ENCODE results near the gene TPH1. TPM values are rescaled to one million over a fixed set of nuclear protein-coding genes. Genes with fewer than 3 reads are reported as not detected.

TPH1 gene
- total and polyA plus RNA-seq, 10 of the 15 experiments (the other 5 are each of a cell fraction or from before 2014, with no cell fraction given): 0.05 to 0.82 (median 0.29) TPM

DNA sequence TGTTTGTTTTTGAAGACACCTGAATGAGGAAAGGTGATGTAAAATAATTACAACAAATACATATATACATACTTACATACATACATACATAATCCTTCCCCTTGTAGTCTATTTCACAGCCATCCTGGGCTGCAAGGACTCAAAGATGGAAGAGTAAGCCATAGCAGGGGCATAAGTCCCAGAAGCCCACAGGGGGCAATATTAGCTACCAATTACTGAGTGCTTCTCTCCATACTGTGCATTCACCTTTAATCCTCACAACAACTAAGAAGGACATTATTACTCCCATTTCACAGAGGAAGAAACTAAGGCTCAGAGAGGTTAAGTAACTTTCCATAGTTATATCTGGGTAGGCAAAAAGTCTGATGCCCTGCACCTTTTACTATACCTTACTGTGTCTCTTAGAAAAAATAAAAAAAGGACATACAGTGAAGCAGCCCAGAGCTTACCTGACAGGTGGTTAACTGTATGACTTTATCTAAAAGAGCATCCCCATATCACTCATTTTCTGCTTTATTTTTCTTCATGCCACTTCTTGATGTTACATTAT lies 35.9 kb downstream of the TPH1 start:
- ChIA-PET POLR2A (interaction anchor here (0.6 kb wide), 1 partner anchor 91 kb away, joined by 8 read pairs; no protein-coding TSS in a partner anchor), SMC1A (ENCODE audit: uncharacterized antibody, unreplicated experiment) (interaction anchor here (0.9 to 2.3 kb wide), 5 partner anchors 10 to 105 kb away, joined by 3 to 6 read pairs (median 4); partner anchors contain the start of gene SAAL1), CTCF (interaction anchor here (0.8 to 4.1 kb wide), 12 partner anchors 9 to 105 kb away, joined by 3 to 20 read pairs (median 4); partner anchors contain the start of gene SAAL1), RAD21 (ENCODE audit: unreplicated experiment) (interaction anchor here (1.2 to 1.3 kb wide), 4 partner anchors 16 to 194 kb away, joined by 3 to 5 read pairs (median 4); no protein-coding TSS in a partner anchor)
- no peak overlapping the region for H3K4me3 ChIP-seq
- H3K4me2 ChIP-seq (ENCODE audit: control insufficient read depth, insufficient read depth): no peak overlapping the region
- TF ChIP-seq TAF1 (IDR thresholded peaks at IDR 0.05; ENCODE audit: borderline replicate concordance, low read depth, low read length) (no peak), ZZZ3 (IDR thresholded peaks at IDR 0.05; ENCODE audit: control insufficient read depth, insufficient read length, low read depth) (no peak), ZNF622 (IDR thresholded peaks at IDR 0.05) (no peak), JUND (IDR thresholded peaks at IDR 0.05; ENCODE audit: low read depth, low read length) (no peak), RAD21 (IDR thresholded peaks at IDR 0.05; ENCODE audit: insufficient read depth, low read depth, low read length) (peak; percentile 24; the same call in 1 of the 2 replicates), IKZF2 (IDR thresholded peaks at IDR 0.05) (no peak), CTCF (IDR thresholded peaks at IDR 0.05 in 2 of 3, conservative IDR thresholded peaks at IDR 0.05 in 1 of 3; ENCODE audit: control insufficient read depth in 2 of 3, extremely low read depth in 1 of 3, insufficient read depth in 1 of 3, low read depth in 3 of 3, low read length in 3 of 3) (peak in 1 of 3 experiments; percentile 25; a peak in 1 of 6 replicates)
- TF ChIP-seq, protein P1, sequence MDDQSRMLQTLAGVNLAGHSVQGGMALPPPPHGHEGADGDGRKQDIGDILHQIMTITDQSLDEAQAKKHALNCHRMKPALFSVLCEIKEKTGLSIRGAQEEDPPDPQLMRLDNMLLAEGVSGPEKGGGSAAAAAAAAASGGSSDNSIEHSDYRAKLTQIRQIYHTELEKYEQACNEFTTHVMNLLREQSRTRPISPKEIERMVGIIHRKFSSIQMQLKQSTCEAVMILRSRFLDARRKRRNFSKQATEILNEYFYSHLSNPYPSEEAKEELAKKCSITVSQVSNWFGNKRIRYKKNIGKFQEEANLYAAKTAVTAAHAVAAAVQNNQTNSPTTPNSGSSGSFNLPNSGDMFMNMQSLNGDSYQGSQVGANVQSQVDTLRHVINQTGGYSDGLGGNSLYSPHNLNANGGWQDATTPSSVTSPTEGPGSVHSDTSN (IDR thresholded peaks at IDR 0.05; ENCODE audit: insufficient replicate concordance, low read depth, low read length): no peak
- peaks cover 23% of the 10 kb centered on the region for H3K4me1 ChIP-seq (ENCODE audit: control insufficient read depth, insufficient read depth, low read length)
- peaks cover 3 to 6% of the 10 kb centered on the region in 2 experiments; a peak in 3 of 4 replicates for H3K36me3 ChIP-seq (ENCODE audit: control insufficient read depth in 2 of 2, insufficient read depth in 2 of 2, low read length in 1 of 2)
- no peak for FAIRE-seq
- DNase-seq (ENCODE audit: low read depth, low spot score): no peak
- no peaks in the 10 kb centered on the region for H3K9me3 ChIP-seq (replicated peaks; ENCODE audit: control insufficient read depth, insufficient read depth, low read length)
- intact Hi-C loops (cut with micrococcal nuclease; ENCODE audit: unreplicated experiment) (no loop called here), in situ Hi-C loops (cut with MboI) (no loop called here)
- no peak for ATAC-seq
- H2AFZ ChIP-seq (ENCODE audit: control insufficient read depth, low read depth, low read length): no peak overlapping the region
- H3K9ac ChIP-seq (ENCODE audit: control insufficient read depth, insufficient read depth, low read length): no peak overlapping the region
- BruUV-seq (replicated peaks): no TSS peak
- peaks cover 9% of the 10 kb centered on the region for H3K79me2 ChIP-seq (ENCODE audit: control insufficient read depth, insufficient read depth, low read length)
- H3K27me3 ChIP-seq (replicated peaks in 1 of 2; ENCODE audit: control insufficient read depth in 2 of 2, insufficient read depth in 2 of 2, low read length in 1 of 2): no peaks in the 10 kb centered on the region
- no peak overlapping the region for H3K27ac ChIP-seq (ENCODE audit: control insufficient read depth, insufficient read depth)
- H4K20me1 ChIP-seq (ENCODE audit: control insufficient read depth, insufficient read depth): no peaks in the 10 kb centered on the region
